SW480 (cell line): ENCODE data around the gene METAP1.
"Not testable (repeated sequence)": the region's sequence is repeated elsewhere in the genome, so short reads cannot be mapped to it uniquely, and the experiment has no call there.

Experiments used
- DNase-seq: peaks from one replicate; pipeline ENCODE4 v3.0.0-alpha.2; 2016; ENCODE audit warnings: low spot score

The METAP1 gene

DNA sequence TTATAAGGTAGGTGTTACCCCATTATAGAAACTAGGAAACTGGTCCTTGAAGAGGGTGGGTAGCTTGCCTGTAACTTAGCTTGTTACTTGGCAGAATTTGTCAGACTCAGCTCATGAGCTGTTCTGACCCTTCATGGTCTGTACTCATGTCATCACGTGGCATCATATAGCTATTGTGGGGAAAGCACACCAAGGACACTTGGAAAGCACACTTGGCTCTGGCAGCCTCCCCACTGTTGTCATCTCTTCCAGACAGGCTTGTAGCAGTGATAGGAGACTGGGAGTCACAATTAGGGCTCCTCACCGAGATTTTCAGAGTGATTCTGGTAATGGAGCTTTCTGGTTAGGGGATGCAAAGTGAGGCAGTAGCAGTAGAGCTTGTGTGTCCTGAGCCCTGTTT, 62.7 kb downstream of the METAP1 start:
- DNase-seq = no peak

GRCh38 chr4:99059550-99059949, 64.0 kb downstream of the METAP1 start:
- DNase-seq = no peak

- DNase-seq = no peak
These were observed 65.7 kb downstream of the METAP1 start for GRCh38 chr4:99061048-99061700.

GRCh38 chr4:99062120-99062519, 66.6 kb downstream of the METAP1 start:
- DNase-seq = no peak

GRCh38 chr4:99065521-99065920, 70.0 kb downstream of the METAP1 start:
- DNase-seq = not testable (repeated sequence)

DNA sequence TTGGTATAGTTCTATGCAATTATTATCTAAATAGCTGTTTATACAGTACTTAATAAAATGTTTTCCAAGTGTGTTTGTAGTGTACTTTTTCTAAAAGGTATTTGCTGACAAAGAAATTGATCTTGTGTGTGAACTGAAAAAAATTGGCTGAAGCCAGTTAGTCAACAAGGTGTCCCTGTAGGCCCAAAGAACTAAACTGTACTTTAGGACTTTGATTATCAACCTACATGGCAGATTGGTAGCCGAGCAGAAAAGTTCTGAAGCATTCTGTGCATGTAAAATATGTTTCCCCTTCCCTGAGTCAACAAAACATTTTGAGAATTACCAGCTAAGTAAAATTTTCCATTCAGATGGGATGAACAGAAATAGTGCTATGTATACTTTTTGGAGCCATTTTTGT, 72.1 kb downstream of the METAP1 start:
- no peak for DNase-seq

- no peak for DNase-seq
These were observed 75.6 kb downstream of the METAP1 start for GRCh38 chr4:99071159-99071558.

DNA sequence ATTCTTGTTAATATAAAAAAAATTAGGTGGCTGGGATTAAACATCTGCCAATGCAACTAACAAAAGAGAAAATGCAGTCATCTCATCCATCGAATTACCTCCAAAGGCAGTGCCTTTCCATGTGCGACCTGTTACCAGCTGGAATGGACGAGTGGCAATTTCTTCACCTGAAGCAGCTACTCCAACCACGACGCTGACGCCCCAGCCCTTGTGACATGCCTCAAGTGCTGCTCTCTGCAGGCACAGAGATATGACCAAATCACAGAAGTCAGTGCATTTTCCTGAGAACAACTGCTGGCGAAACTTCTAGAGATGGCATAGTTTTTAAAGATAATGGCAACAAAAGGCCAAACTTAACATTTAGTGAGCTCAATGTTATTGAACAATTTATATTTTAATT, 79.3 kb downstream of the METAP1 start:
- no peak for DNase-seq

- DNase-seq = no peak
These were observed 80.9 kb downstream of the METAP1 start for GRCh38 chr4:99076292-99076976.

- DNase-seq = no peak
These were observed 81.7 kb downstream of the METAP1 start for GRCh38 chr4:99077177-99077576.

DNA sequence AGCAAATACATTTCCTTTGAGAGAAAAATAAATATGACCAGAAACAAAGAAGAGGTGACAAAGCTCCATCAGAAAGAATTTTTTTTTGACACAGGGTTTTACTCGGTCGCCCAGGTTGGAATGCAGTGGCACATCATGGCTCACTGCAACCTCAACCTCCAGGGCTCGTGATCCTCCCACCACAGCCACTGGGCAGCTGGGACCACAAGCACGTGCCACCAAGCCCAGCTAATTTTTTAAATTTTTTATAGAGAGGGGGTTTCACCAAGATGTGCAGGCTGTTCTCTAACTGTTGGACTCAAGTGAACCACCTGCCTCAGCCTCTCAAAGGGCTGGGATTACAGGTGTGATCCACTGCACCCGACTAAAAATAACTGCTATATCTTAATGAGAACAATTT, 82.8 kb downstream of the METAP1 start:
- DNase-seq = no peak

GRCh38 chr4:99078931-99079624, 83.6 kb downstream of the METAP1 start:
- no peak for DNase-seq

- no peak for DNase-seq
These were observed 84.2 kb downstream of the METAP1 start for GRCh38 chr4:99079625-99080295.

DNA sequence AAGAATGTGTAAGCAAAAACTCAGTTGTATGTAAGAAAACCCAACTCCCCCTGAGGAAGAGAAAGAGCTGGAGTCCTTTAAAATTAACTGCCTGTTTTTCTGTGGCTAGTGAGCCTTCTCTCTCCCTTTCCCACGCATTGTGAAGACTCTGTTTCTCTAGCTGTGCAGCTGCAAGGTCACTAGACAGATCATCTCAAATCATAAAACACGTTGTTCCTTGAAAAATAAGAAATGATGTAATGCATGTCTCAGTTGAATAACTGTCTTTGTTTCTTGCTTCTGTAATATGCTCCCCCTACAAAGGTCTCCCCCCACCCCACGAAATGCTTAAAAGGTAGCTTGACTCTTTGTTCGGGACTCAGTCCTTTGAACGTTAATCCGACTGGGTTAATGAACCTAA, 85.3 kb downstream of the METAP1 start:
- DNase-seq = not testable (repeated sequence)

- no peak for DNase-seq
These were observed 86.7 kb downstream of the METAP1 start for GRCh38 chr4:99082192-99082591.

DNA sequence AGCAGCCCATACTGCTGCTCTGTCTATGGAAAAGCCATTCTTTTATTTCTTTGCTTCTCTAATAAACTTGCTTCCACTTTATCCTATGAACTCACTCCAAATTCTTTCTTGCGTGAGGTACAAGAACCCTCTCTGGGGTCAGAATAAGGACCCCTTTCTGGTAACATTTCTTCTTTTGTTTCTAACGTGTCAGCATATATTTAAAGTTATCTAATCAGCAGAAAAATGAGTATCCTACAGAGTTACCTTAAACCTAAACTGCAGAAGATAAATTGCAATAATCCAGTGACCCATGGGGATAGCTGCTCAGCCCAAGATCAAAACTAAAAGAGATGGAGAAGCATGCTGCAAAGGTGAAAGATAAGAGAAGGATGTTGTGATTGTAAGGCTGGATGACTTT, 89.1 kb downstream of the METAP1 start:
- DNase-seq = no peak

DNA sequence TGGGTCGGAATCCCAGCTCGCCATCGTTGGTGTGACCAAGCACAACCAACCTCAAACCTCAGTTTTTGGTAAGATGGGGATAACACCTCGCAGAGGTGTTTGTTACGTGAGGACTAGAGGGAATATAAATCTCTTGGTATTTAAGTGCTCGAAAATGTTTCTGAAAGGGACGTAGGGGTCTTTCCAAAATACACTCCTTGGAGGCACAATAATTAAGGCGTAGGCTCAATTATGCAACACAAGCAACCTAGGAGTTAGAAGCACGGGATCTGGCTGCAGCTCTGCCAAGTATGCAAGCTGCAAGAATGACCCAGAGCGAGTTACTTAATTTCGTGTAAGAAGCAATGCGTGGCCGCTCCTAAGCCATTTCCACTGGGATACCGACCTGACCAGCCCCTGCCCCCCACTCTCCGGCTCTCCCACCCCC, 92.5 kb downstream of the METAP1 start:
- DNase-seq = peak; percentile 46

DNA sequence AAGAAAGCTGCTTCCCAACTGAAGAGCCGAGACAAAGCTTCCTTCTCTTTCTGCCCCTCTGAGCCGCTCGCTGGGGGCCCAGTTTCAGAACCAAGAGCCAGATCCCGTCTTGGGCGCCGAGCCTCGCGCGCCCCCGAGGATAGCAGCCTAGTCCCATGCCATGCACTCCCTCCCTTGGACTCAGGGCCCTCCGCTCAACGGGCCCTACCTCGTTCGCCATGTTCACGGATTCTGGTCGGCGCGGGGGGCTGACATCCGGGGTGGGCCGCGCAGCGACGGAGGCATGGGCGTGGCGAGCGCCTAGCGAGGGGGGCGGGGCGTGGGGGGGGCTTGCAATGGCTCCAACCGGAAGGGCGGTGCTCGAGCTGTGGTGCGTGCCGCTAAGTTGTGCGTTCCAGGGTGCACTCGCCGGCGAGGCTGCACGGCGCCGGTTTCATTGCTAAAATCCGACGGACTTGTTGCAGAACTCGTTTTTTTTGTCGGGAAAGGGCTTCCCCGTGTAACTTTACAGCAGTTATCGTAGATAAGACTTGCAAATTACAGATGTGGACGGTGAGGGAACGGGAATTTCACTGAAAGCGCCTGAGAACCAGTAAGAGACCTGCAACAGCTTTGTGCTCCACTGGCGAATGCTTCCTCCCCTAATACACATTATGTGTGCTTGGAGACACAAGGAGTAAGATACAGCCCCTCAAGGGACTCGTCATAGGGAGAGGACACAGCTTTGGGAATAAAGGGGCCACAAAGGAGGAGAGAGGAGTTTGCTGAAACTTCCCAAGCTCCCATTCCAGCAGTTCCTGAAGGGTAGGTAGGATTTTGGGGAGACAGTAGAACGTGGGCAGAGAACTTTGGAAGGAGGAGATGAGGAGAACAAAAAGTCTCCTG, 93.2 kb downstream of the METAP1 start, which contains the start of gene ADH5:
TSS of gene ADH5 (minus strand) at position 308 of the 885 bp plus-strand sequence. CDS start at position 220, 88 bp downstream.
- peak; percentile 76 for DNase-seq

- DNase-seq = no peak
These were observed 95.1 kb downstream of the METAP1 start for GRCh38 chr4:99090481-99091215.

DNA sequence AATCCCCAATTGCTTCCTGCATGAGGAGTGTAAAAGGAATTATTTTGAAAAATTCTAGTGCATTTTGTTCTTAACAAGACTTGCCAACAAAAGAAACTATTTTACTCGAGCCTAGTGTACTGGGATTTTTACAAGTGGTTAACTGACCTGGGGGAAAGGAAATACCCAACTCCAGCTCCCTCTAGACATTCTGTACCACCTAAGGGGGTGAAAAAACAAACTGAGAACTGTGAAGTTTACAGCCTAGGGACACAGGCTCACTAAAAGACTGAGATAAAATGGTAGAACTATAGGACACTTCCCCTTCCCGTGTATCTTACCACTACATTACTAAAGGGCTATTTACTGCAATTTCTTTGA, 95.7 kb downstream of the METAP1 start:
- no peak for DNase-seq

DNA sequence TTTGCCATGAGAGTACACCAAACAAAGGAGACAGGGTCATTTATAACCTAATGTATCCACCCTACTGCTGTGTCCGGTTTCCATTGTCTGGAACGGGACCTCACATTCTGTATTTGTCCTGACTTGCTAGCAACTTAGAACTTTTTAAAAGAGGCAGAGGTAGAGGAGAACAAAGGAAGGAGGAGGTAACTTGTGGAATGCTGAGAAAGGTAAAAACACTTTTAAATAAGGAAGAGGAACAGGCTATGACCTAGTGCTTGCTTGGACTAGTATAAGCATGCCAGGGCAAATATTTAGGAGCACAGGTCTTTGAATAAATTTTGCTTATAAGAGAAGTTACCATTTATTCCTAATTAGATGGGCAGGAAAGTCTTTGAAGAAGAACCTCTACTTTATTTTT, 96.3 kb downstream of the METAP1 start:
- DNase-seq = not testable (repeated sequence)
